Right atrium auricular region (tissue), 2 donors: ENCODE data around the gene PRELID1. TPM values are rescaled to one million over a fixed set of nuclear protein-coding genes. Genes with fewer than 3 reads are reported as not detected.

Experiments
- DNase-seq: peaks from one replicate; pipeline ENCODE4 v3.0.0-alpha.2; 2019; ENCODE audit warnings: low spot score
- H3K27ac ChIP-seq, 2 donors: fragments of 200-600 bp; sonication (generic); 1 replicate in 1 of 2; 2 replicates in 1 of 2; pipeline ENCODE4 v1.5.1; 2016 to 2019
- H3K27me3 ChIP-seq, 2 donors: fragments of 200-600 bp; sonication (generic); one replicate each; pipeline versions ENCODE4 v1.5.1 to v1.6.0; 2017 to 2019
- H3K36me3 ChIP-seq: fragments of 200-600 bp; sonication (generic); one replicate; pipeline ENCODE4 v1.5.1; 2016
- H3K4me1 ChIP-seq, 2 donors: fragments of 200-600 bp; sonication (generic); one replicate each; pipeline versions ENCODE4 v1.5.1 to v1.6.0; 2017 to 2019
- H3K4me3 ChIP-seq, 2 donors: fragments of 200-600 bp; sonication (generic); 1 replicate in 1 of 2; 2 replicates in 1 of 2; pipeline ENCODE4 v1.5.1; 2017 to 2019; ENCODE audit warnings: mild to moderate bottlenecking in 1 of 2, moderate library complexity in 1 of 2
- H3K9me3 ChIP-seq, 2 donors: fragments of 200-600 bp; sonication (generic); one replicate each; pipeline ENCODE4 v1.5.1; 2019
- CTCF ChIP-seq, 2 donors: fragments of 200-600 bp; sonication (generic); IDR thresholded peaks; one replicate each; pipeline ENCODE4 v1.5.1; 2019; ENCODE audit warnings: antibody characterized with exemption in 2 of 2
- total RNA-seq, 2 donors: library from RNA; depleted of rRNA; stranded (reverse); fragments of >200 nt; gene quantifications; one replicate each; pipeline ENCODE4 v1.1.0, GENCODE V29; 2016

PRELID1 gene
- total RNA-seq, 2 donors from 2014 or later = 26.7 to 44.3 TPM

- no peaks in the 10 kb centered on the region for H3K36me3 ChIP-seq
- no peak overlapping the region for H3K27ac ChIP-seq
- no peaks in the 10 kb centered on the region for H3K9me3 ChIP-seq
- H3K4me3 ChIP-seq = no peak overlapping the region
- H3K27me3 ChIP-seq = no peaks in the 10 kb centered on the region
- H3K4me1 ChIP-seq = peaks cover 0 to 26% of the 10 kb centered on the region in 2 donors
- TF ChIP-seq CTCF (IDR thresholded peaks at IDR 0.05) = no peak
- no peak for DNase-seq
Observed at GRCh38 chr5:177314376-177315342, 11.1 kb downstream of the PRELID1 start.

- Histone ChIP-seq H3K27me3 (no peaks in the 10 kb centered on the region), H3K27ac (no peak overlapping the region), H3K36me3 (no peaks in the 10 kb centered on the region), H3K9me3 (no peaks in the 10 kb centered on the region), H3K4me1 (peaks cover 0 to 25% of the 10 kb centered on the region in 2 donors), H3K4me3 (no peak overlapping the region)
- DNase-seq = no peak
- TF ChIP-seq CTCF (IDR thresholded peaks at IDR 0.05) = no peak
Observed at GRCh38 chr5:177315411-177315810, 11.8 kb downstream of the PRELID1 start.

- Histone ChIP-seq H3K27me3 (no peaks in the 10 kb centered on the region), H3K4me1 (peaks cover 0 to 19% of the 10 kb centered on the region in 2 donors), H3K9me3 (no peaks in the 10 kb centered on the region), H3K4me3 (no peak overlapping the region), H3K27ac (no peak overlapping the region), H3K36me3 (no peaks in the 10 kb centered on the region)
- TF ChIP-seq CTCF (IDR thresholded peaks at IDR 0.05) = no peak
- DNase-seq = no peak
Observed at GRCh38 chr5:177316005-177316404, 12.4 kb downstream of the PRELID1 start.

GRCh38 chr5:177317959-177318377, 14.4 kb downstream of the PRELID1 start:
- Histone ChIP-seq H3K9me3 (no peaks in the 10 kb centered on the region), H3K4me1 (peaks cover 0 to 1% of the 10 kb centered on the region in 2 donors), H3K36me3 (no peaks in the 10 kb centered on the region), H3K4me3 (no peak overlapping the region), H3K27ac (no peak overlapping the region), H3K27me3 (no peaks in the 10 kb centered on the region)
- peak; percentile 82 for DNase-seq
- peak; percentile 66 to 86 for TF ChIP-seq CTCF (IDR thresholded peaks at IDR 0.05)

GRCh38 chr5:177319913-177320588, 16.5 kb downstream of the PRELID1 start:
- no peak for DNase-seq
- H3K36me3 ChIP-seq = no peaks in the 10 kb centered on the region

More at GRCh38 chr5:177319913-177320588, 16.5 kb downstream of the PRELID1 start:
- no peaks in the 10 kb centered on the region for H3K27me3 ChIP-seq
- H3K4me3 ChIP-seq = no peak overlapping the region
- H3K4me1 ChIP-seq = no peaks in the 10 kb centered on the region
- TF ChIP-seq CTCF (IDR thresholded peaks at IDR 0.05) = no peak
- H3K9me3 ChIP-seq = no peaks in the 10 kb centered on the region
- H3K27ac ChIP-seq = no peak overlapping the region
